MG63 (cell line): ENCODE results near the gene CAB39L. TPM values are rescaled to one million over a fixed set of nuclear protein-coding genes. Genes with fewer than 3 reads are reported as not detected.
"Not testable (repeated sequence)": the region's sequence is repeated elsewhere in the genome, so short reads cannot be mapped to it uniquely, and the experiment has no call there.

ENCODE experiments used
- DNase-seq: peaks from one replicate; pipeline ENCODE4 v3.0.0-alpha.2; 2020
- H3K27me3 ChIP-seq: fragments of 250-450 bp; sonication (Bioruptor Pico); 2 replicates; pipeline ENCODE4 v1.5.1; 2020; ENCODE audit warnings: mild to moderate bottlenecking, moderate library complexity
- H3K36me3 ChIP-seq: fragments of 250-450 bp; sonication (Bioruptor Pico); 2 replicates; pipeline ENCODE4 v1.5.1; 2020; ENCODE audit warnings: mild to moderate bottlenecking, moderate library complexity
- H3K4me3 ChIP-seq: fragments of 250-450 bp; sonication (Bioruptor Pico); 2 replicates; pipeline ENCODE4 v1.5.1; 2020; ENCODE audit warnings: mild to moderate bottlenecking, moderate library complexity
- H3K9me3 ChIP-seq: fragments of 250-450 bp; sonication (Bioruptor Pico); 2 replicates; pipeline ENCODE4 v1.5.1; 2020; ENCODE audit warnings: mild to moderate bottlenecking, moderate library complexity
- total RNA-seq: library from RNA; depleted of rRNA; stranded (reverse); fragments of >200 nt; shearing (Covaris generic); gene quantifications from 2 replicates; pipeline ENCODE4 v1.2.3, GENCODE V29; 2014; ENCODE audit warnings: low replicate concordance

The CAB39L gene
- total RNA-seq, 1 experiment from 2014 or later = 5.4 TPM

DNA sequence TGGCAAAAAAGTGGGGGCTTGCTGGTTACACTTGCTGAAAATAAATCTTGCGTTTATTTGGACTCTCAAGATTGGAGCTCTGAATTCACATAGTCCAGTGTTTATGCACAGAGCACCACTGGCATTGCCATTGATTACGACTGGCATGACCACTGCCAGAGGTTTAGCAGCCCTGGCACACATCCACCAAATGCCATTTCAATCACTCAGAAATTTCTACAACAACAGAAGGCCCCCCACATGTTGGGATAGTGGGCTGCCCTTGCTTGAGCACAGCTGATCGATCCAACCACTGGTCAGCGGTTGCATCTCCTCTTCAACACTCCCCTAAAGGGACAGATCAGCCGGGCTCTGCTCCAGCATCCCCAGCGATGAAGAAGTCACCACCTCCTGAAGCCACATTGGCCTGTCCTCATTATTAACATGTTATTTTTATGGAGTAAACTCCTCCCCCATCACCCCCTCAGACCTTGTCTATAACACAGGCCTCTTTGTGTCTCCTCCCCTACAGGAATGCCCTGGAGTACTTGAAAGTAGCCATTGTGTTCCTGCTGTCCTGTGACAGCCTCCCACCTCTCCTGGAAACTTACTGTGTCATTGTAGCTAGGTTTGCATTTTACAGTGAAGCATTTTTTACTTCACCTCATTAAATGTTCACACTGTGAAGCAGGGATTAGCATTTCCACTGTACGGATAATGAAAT lies 144.8 kb downstream of the CAB39L start:
- no peaks in the 10 kb centered on the region for H3K36me3 ChIP-seq
- H3K4me3 ChIP-seq = no peak overlapping the region
- H3K27me3 ChIP-seq = no peaks in the 10 kb centered on the region
- no peak for DNase-seq
- no peaks in the 10 kb centered on the region for H3K9me3 ChIP-seq

DNA sequence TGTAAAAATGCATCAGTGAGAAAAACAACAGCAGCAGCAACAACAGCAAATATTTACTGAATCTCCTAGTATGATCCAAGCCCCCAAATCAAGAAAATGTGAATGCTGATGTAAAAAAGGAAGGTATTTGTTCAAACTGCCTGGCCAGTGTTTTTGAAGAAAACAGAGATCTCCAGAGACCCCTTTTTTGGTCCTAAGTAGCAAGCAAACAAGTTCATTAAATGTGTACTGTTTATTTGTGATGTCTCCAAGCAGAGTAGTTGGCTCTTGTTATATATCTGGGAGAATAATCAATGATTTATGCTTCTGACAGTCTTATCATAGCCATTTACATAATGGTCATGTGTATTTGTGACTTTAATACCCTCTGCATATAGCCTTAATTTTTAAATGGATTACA lies 145.4 kb downstream of the CAB39L start:
- Histone ChIP-seq H3K27me3 (no peaks in the 10 kb centered on the region), H3K4me3 (no peak overlapping the region), H3K36me3 (no peaks in the 10 kb centered on the region), H3K9me3 (no peaks in the 10 kb centered on the region)
- no peak for DNase-seq

DNA sequence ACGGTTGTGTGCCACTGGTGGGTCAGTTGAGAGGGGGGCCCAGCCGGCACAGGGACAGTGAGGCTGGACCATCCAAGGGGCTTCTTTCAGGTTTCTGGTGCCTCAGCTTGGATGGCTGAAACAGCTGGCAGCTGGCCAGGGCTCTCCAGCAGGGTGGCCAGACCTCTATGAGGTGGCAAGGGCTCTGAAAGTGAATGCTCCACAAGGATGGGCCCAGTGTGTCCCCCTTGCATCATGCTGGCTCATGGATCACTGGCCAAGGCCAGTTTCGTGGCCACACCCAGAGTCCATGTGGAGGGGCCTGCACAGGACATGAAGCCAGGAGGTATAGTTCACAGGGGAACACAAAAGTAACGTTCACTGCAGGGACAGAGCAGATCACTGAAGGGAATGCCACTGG lies 146.5 kb downstream of the CAB39L start:
- Histone ChIP-seq H3K36me3 (no peaks in the 10 kb centered on the region), H3K27me3 (no peaks in the 10 kb centered on the region), H3K4me3 (no peak overlapping the region), H3K9me3 (no peaks in the 10 kb centered on the region)
- DNase-seq = no peak

DNA sequence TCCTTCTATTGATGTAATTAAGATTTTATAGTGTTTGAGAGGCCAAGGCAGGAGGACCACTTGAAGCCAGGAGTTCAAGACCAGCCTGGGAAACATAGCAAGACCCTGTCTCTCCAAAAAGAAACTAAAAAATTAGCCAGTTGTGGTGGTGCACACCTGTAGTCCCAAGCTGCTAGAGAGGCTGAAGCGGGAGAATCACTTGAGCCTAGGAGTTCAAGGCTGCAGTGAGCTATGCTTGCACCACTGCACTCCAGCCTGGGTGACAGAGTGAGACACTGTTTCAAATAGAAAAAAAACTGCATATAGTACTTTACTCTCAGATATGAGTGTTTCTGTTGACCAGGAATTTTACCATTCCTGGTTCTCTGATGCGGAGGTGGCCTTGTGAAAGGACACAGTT lies 147.2 kb downstream of the CAB39L start:
- Histone ChIP-seq H3K4me3 (no peak overlapping the region), H3K27me3 (no peaks in the 10 kb centered on the region), H3K9me3 (no peaks in the 10 kb centered on the region), H3K36me3 (no peaks in the 10 kb centered on the region)
- DNase-seq = no peak

DNA sequence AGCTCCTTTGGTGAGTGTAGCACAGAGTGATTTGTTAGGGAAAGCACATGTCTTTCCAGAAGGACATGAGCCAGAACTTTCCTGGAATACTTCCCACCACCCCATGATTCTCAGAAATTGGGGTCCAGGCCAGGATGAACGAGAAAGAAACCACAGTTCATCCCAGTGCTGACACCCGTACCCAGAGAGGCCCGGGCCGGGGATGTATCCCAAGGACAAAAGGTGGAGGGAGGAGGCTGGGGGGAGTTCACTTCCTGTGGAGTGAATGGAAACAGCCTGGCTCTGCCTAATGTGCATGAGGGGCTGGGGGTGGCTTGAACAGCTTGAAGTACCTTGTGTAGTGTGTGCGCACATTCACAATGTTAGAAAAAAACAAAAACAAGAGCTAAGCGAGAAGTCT lies 148.6 kb downstream of the CAB39L start:
- H3K27me3 ChIP-seq = no peaks in the 10 kb centered on the region
- no peak for DNase-seq
- no peak overlapping the region for H3K4me3 ChIP-seq
- H3K36me3 ChIP-seq = no peaks in the 10 kb centered on the region
- H3K9me3 ChIP-seq = no peaks in the 10 kb centered on the region

DNA sequence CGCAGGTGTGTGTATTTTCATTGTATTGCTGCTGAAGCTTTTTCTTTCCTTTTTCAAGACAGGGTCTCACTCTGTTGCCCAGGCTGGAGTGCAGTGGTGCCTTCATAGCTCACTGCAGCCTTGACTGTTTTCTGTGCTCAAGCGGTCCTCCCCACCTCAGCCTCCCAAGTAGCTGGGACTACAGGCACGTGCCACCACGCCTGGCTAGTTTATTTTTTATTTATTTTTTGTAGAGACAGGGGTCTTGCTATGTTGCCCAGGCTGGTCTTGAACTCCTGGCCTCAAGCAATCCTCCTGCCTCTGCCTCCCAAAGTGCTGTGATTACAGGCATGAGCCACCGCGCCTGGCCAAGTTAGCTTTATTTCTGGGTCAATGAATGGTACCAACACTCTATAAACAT lies 149.1 kb downstream of the CAB39L start:
- H3K4me3 ChIP-seq, H3K36me3 ChIP-seq, H3K27me3 ChIP-seq, DNase-seq, H3K9me3 ChIP-seq: not testable (repeated sequence)

DNA sequence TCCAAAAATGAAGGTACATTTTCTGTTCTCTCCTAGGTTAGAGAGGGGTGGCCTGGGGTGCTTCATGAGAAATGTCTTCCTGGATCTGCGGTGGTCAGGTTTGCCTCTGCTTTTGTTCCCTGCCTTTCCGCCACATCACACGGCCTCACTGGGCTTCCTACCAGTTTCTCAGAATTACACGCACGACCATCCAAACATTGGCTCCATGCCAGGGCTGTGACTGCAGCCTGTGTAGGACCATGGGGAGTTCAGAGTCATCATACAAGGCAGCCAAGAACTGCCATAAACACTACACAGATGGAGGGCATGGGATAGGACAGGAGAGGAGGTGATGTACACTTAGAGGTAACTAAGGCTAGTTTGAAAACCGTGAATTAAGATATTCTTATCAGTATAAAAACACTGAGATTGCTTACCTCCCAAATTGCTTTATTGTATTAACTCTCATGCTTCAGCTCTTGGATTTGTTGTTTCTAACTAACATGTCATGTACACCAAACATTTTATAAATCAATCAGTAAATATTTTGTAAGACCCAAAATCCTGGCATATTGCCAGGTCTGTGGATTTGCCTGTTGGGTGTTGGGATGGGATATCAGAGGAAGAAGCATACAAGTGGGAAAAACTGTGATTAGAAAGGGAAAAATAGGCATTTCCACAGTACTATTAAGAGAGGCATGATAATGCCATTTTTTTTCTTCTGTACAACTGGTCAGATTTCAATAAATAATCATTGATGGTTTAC lies 150.9 kb downstream of the CAB39L start:
- Histone ChIP-seq H3K9me3 (no peaks in the 10 kb centered on the region), H3K27me3 (no peaks in the 10 kb centered on the region), H3K4me3 (no peak overlapping the region), H3K36me3 (no peaks in the 10 kb centered on the region)
- peak; percentile 67 for DNase-seq

DNA sequence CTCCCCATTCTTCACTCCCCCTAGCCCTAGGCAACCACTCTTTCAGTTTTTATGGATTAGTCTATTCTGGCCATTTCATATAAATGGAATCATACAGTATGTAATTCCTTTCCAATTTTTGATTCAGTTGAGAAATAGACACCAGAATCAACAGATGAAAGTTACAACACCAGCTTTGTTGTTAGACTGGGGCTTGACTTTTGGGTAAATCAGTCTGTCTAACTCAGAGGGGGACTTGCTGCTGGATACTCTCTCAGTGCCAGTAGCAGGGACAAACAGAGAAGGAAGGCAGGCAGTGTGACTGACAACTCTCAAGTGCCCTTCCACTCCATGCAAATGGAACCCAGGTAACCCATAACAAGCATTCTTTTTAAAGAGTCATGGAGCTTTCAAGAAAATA lies 155.4 kb downstream of the CAB39L start:
- no peaks in the 10 kb centered on the region for H3K36me3 ChIP-seq
- no peaks in the 10 kb centered on the region for H3K9me3 ChIP-seq
- no peak overlapping the region for H3K4me3 ChIP-seq
- no peak for DNase-seq
- no peaks in the 10 kb centered on the region for H3K27me3 ChIP-seq

DNA sequence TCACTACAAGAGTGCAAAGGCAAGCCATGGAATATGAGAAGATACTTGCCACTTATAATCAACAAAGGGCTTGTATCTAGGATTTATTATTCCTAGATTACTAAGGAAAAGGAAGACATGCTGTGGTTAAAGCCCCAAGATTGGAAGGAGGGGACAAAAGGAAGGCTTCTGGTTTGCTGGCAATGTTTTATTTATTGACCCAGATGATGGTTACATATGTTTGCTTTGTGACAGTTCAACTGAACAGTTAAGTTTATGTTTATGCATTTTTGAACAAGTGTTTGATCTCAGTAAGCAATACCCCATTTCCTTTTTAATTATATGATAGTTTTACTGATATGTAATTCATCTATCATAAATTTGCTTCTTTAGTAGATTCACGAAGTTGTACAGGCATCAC lies 155.9 kb downstream of the CAB39L start:
- no peaks in the 10 kb centered on the region for H3K27me3 ChIP-seq
- H3K4me3 ChIP-seq = no peak overlapping the region
- no peaks in the 10 kb centered on the region for H3K9me3 ChIP-seq
- no peaks in the 10 kb centered on the region for H3K36me3 ChIP-seq
- no peak for DNase-seq

DNA sequence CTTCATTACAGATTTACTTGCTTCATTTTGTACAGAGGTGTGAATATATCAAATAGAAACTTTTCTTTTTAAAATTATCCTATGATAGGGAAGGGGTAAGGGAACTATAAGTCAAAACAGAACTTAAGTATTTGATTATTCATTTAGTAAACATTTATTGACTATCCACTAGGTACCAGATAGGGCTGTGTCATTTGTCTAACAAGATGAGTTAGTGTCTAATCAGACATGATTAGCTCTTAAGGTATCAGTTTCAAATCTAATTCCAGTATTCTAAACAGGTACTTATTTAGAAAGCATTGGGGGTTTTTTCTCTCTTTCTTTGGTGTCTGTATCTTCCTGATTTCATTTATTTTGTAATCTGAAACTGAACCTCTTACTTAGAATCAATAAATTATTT lies 164.0 kb downstream of the CAB39L start:
- Histone ChIP-seq H3K9me3 (no peaks in the 10 kb centered on the region), H3K36me3 (no peaks in the 10 kb centered on the region), H3K27me3 (no peaks in the 10 kb centered on the region), H3K4me3 (no peak overlapping the region)
- no peak for DNase-seq

DNA sequence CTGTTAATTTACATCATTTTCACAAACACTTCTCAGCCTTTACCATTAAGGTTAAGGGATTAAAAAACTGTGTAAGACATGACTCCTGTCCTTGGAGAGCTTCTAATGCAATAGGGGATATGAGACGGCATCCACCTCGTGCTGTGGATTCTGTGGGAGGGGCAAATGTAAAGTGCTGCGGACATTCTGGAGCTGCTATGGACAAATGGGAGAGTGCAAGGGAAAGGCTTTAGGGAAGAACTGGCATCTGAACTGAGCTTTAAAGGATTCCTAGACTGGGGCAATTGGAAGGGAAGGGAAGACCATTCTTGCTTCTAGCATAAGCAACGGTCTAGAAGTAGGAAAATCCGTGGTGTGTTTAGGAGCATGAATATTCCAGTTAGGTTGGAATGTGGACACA lies 164.8 kb downstream of the CAB39L start:
- no peak for DNase-seq
- H3K36me3 ChIP-seq = no peaks in the 10 kb centered on the region
- H3K27me3 ChIP-seq = no peaks in the 10 kb centered on the region
- no peak overlapping the region for H3K4me3 ChIP-seq
- H3K9me3 ChIP-seq = no peaks in the 10 kb centered on the region

DNA sequence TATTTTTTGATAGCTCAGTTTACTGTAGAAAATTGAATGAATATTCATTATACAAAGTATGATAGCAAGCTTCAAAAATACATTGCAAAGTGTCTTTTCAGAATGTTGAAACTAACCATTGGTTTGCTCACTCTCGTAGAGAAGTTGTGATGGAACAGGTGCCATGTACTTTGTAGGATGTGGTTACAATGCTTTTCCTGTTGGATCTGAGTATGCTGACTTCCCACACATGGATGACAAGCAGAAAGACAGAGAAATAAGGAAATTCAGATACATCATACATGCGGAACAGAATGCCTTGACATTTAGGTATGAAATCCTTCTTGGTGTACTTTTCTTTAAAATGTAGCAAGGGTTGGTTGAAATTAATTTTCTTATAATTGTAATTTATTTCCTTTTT lies 165.7 kb downstream of the CAB39L start:
- DNase-seq = no peak
- Histone ChIP-seq H3K9me3 (no peaks in the 10 kb centered on the region), H3K27me3 (no peaks in the 10 kb centered on the region), H3K4me3 (no peak overlapping the region), H3K36me3 (no peaks in the 10 kb centered on the region)

DNA sequence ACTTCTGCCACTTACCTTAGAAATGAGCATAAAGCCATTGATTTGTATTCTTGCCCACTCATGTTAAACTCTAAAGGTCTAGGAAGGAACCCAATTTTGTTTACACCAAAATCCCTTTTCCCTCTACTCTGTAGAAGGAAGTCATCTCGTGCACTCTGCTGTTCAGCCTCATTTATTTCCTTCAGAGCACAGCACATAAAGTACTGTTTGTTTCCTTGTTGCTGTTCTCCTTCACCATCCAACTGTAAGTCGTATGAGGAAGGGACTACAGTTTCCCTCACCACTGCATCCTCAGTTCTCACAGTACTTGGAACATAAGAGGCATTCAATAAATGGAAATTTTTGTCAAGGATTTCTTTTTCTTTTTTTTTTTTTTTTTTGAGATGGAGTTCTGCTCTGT lies 171.6 kb downstream of the CAB39L start:
- H3K9me3 ChIP-seq = no peaks in the 10 kb centered on the region
- no peaks in the 10 kb centered on the region for H3K27me3 ChIP-seq
- no peak overlapping the region for H3K4me3 ChIP-seq
- 0 out of 2 replicates have a peak, but pooled peaks cover 3% of the 10 kb centered on the region for H3K36me3 ChIP-seq
- DNase-seq = no peak

DNA sequence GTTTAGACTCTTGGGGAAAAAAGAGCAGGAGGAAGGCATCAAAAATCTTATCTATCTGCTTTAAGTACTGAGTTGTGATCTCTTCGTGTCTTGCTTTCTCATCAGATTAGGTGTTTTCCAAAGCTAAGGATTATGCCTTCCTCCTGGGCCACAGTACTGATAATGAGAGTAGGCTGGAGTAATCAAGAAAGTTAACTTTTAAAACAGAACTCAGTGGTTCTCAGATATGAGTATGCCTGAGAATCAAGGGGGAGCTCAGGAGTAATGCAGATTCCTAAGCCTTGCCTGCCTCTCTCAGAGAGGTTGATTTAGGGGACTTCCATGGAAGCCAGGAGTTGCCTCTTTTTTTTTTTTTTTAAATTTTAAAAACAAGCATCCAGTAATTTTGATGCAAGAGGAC lies 172.6 kb downstream of the CAB39L start:
- Histone ChIP-seq H3K4me3 (no peak overlapping the region), H3K27me3 (no peaks in the 10 kb centered on the region), H3K36me3 (0 out of 2 replicates have a peak, but pooled peaks cover 3% of the 10 kb centered on the region), H3K9me3 (no peaks in the 10 kb centered on the region)
- no peak for DNase-seq

DNA sequence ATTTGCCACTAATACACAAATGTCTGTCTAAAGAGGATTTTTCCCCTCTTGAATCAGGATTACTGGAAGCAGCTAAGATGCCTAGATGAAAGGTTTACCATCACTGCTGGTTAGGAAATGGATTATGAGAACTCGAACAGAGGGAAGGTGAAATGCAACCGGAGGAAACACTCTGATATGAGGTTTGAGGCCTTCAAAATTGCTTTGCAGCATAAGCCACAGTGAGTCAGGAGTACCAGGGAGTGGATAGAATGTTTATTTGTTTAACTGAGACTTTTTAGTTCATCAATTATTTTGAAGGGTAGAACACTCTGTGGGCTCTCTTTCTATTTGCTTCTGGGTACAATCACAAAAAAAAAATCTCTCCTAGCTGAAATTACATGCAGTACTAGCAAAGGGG lies 178.0 kb downstream of the CAB39L start:
- Histone ChIP-seq H3K36me3 (peaks cover 3% of the 10 kb centered on the region; the same call in 1 of the 2 replicates), H3K27me3 (no peaks in the 10 kb centered on the region), H3K9me3 (no peaks in the 10 kb centered on the region), H3K4me3 (no peak overlapping the region)
- no peak for DNase-seq

DNA sequence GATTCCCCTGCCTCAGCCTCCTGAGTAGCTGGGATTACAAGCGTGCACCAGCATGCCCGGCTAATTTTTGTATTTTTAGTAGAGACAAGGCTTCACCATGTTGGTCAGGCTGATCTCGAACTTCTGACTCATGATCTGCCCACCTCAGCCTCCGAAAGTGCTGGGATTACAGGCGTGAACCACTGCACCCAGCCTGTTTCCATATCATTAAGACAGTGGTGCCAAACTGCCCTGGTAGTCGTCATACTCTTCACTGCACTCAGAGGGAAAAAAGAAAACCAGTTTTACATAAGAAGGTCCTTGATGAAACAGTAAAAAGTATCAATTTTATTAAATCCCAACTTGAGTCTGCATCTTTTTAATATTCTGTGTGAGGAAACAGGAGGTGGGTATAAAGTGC lies 181.2 kb downstream of the CAB39L start:
- H3K4me3 ChIP-seq = no peak overlapping the region
- no peaks in the 10 kb centered on the region for H3K9me3 ChIP-seq
- H3K27me3 ChIP-seq = no peaks in the 10 kb centered on the region
- peaks cover 12% of the 10 kb centered on the region for H3K36me3 ChIP-seq
- DNase-seq = no peak

DNA sequence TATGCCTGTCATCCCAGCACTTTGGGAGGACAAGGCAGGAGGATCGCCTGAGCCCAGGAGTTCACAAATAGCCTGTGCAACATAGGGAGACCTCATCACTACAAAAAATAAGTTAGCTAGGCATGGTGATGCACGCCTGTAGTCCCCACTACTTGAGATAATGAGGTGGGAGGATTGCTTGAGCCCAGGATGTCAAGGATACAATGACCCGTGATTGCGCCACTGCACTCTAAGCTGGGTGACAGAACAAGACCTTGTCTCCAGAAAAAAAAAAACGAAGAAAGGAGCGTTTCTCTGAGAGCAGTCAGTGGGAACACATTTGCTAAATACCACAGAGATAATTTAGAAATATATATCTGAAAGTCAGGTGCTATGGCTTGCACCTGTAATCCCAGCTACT lies 184.3 kb downstream of the CAB39L start:
- no peak for DNase-seq
- H3K9me3 ChIP-seq = no peaks in the 10 kb centered on the region
- H3K4me3 ChIP-seq = no peak overlapping the region
- no peaks in the 10 kb centered on the region for H3K27me3 ChIP-seq
- peaks cover 29% of the 10 kb centered on the region for H3K36me3 ChIP-seq
